ENCODE results near the gene ME2.

GRCh38 chr18:50844554-50844953 lies 34.4 kb upstream of the ME2 start:
- no peak for TF ChIP-seq GATA2 (IDR thresholded peaks at IDR 0.05; ENCODE audit: low read depth, low read length)
- no peak for TF ChIP-seq GATA3 (IDR thresholded peaks at IDR 0.05; ENCODE audit: low read depth, low read length)

Measured in SH-SY5Y (cell line).